ENCODE data around the gene LRRN4CL.
"Not testable (repeated sequence)": the region's sequence is repeated elsewhere in the genome, so short reads cannot be mapped to it uniquely, and the experiment has no call there.

The LRRN4CL gene

GRCh38 chr11:62689421-62690183, at the start of gene LRRN4CL:
LRRN4CL (minus strand) TSS chr11:62689530; CDS start chr11:62688508, 1,022 bp downstream.
- no peak for DNase-seq

- DNase-seq = no peak
Measured at GRCh38 chr11:62737196-62737595, 47.9 kb upstream of the LRRN4CL start.

GRCh38 chr11:62732830-62733229, 43.5 kb upstream of the LRRN4CL start:
- DNase-seq = peak in 1 of 3 experiments; percentile 30

- DNase-seq = not testable (repeated sequence)
Measured at GRCh38 chr11:62730076-62730475, 40.7 kb upstream of the LRRN4CL start.

GRCh38 chr11:62728171-62728988, 39.0 kb upstream of the LRRN4CL start, which contains the start of gene TTC9C:
TTC9C (plus strand) TSS chr11:62728486; CDS start chr11:62728849, 363 bp downstream.
- peak; percentile 88 to 95 (median 93) for DNase-seq

GRCh38 chr11:62727872-62728170, 38.5 kb upstream of the LRRN4CL start:
- DNase-seq = peak; percentile 99 to 100 (median 99)

GRCh38 chr11:62727165-62727871, 38.0 kb upstream of the LRRN4CL start, which contains the start of gene HNRNPUL2:
HNRNPUL2 (minus strand) TSS chr11:62727457; CDS start chr11:62727156, 301 bp downstream.
- DNase-seq = peak; percentile 99 to 100 (median 100)

- no peak for DNase-seq
Measured at GRCh38 chr11:62726915-62727164, 37.5 kb upstream of the LRRN4CL start.

- DNase-seq = peak in 1 of 3 experiments; percentile 64
Measured at GRCh38 chr11:62726156-62726914, 37.0 kb upstream of the LRRN4CL start.

GRCh38 chr11:62725646-62726045, 36.3 kb upstream of the LRRN4CL start:
- DNase-seq = peak in 1 of 3 experiments; percentile 46

- DNase-seq = peak in 1 of 3 experiments; percentile 26
Measured at GRCh38 chr11:62724171-62724570, 34.8 kb upstream of the LRRN4CL start.

- DNase-seq = no peak
Measured at GRCh38 chr11:62721994-62722393, 32.7 kb upstream of the LRRN4CL start.

- no peak for DNase-seq
Measured at GRCh38 chr11:62719302-62719978, 30.1 kb upstream of the LRRN4CL start.

- no peak for DNase-seq
Measured at GRCh38 chr11:62716816-62717215, 27.5 kb upstream of the LRRN4CL start.

GRCh38 chr11:62716206-62716605, 26.9 kb upstream of the LRRN4CL start:
- no peak for DNase-seq

GRCh38 chr11:62715150-62716130, 26.1 kb upstream of the LRRN4CL start:
- no peak for DNase-seq

GRCh38 chr11:62713343-62713742, 24.0 kb upstream of the LRRN4CL start:
- no peak for DNase-seq

- DNase-seq = no peak
Measured at GRCh38 chr11:62712861-62713260, 23.5 kb upstream of the LRRN4CL start.

GRCh38 chr11:62712276-62712812, 23.0 kb upstream of the LRRN4CL start:
- DNase-seq = no peak

GRCh38 chr11:62710001-62710345, 20.6 kb upstream of the LRRN4CL start:
- DNase-seq = no peak

All from NCI-H1417 (cell line).